GOT3 (cell line): Measurements from ENCODE around the gene SH3RF2.
"Not testable (repeated sequence)": the region's sequence is repeated elsewhere in the genome, so short reads cannot be mapped to it uniquely, and the experiment has no call there.

ENCODE experiments used
- DNase-seq: peaks from one replicate; lab custom pipeline; 2025; ENCODE audit warnings: mixed read lengths; lab: John Stamatoyannopoulos, UW

Gene SH3RF2

DNA sequence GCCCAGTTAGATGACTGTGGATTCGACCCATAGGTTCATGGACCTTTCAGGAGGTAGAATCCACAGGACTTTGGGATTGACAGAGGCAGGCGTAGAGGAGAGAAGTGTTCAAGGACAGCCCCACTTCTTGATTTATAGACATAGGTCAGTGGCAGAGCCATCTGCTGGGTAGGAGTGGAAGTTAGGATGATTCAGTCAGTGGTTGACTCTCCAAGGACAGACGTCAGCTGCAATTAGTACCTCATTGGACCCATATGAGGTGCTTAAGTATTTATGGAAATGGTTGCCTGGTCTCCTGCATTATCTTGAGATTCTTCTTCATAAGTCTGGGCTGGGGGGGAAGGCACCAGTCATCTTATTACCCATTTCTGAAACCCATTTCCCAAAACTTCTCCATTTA is 70.9 kb downstream of the SH3RF2 start:
- no peak for DNase-seq

GRCh38 chr5:146007989-146008388 is 71.6 kb downstream of the SH3RF2 start:
- no peak for DNase-seq

DNA sequence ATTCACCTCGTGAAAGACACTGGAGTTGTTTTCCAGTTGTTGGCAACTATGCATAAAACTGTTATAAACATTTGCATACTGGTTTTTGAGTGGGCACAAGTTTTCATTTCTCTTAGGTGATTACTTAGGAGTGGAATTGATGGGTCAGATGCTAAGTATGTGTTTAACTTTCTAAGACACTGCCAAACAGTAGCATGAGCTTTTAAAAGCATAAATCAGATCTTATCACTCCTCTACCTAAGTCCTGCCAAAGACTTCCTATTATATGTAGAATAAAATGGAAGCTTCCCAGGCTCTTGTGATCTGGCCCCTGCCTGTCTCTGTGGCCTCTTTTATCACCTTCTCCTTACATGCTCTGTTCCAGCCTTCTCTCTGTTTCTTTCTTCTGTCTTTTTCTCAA is 72.6 kb downstream of the SH3RF2 start:
- DNase-seq: no peak

DNA sequence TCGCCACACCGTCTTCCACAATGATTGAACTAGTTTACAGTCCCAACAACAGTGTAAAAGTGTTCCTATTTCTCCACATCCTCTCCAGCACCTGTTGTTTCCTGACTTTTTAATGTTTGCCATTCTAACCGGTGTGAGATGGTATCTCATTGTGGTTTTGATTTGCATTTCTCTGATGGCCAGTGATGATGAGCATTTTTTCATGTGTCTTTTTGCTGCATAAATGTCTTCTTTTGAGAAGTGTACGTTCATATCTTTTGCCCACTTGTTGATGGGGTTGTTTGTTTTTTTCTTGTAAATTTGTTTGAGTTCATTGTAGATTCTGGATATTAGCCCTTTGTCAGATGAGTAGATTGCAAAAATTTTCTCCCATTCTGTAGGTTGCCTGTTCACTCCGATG is 74.1 kb downstream of the SH3RF2 start:
- DNase-seq: not testable (repeated sequence)

DNA sequence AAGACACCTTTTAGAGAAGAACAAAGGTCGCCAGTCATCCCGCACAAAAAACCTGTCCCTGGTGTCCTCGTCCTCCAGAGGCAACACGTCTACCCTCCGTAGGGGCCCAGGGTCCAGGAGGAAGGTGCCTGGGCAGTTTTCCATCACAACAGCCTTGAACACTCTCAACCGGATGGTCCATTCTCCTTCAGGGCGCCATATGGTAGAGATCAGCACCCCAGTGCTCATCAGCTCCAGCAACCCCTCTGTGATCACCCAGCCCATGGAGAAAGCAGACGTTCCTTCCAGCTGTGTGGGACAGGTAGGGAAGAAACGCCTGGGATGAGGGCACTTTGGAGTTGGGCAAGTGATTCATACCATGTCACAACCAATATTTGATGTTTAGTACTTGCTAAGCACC is 77.4 kb downstream of the SH3RF2 start:
- no peak for DNase-seq

DNA sequence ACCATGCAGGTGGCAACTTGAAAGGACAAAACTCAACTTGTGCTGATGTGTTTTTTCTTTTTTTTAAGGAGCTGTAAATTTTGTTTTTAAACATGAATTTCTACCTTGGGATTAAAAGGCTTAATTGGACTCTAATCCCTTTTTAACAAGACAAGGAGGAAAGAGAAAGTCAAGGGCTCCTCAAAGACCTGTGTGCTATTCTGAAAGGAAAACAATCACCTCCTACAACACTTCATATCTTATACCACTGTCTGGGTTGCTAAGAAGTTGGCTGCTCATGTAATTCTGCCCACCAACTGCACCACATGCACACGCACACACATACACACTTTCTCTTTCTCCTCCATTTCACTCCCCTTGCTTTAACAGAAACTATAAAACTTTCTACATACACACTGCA is 78.6 kb downstream of the SH3RF2 start:
- no peak for DNase-seq

DNA sequence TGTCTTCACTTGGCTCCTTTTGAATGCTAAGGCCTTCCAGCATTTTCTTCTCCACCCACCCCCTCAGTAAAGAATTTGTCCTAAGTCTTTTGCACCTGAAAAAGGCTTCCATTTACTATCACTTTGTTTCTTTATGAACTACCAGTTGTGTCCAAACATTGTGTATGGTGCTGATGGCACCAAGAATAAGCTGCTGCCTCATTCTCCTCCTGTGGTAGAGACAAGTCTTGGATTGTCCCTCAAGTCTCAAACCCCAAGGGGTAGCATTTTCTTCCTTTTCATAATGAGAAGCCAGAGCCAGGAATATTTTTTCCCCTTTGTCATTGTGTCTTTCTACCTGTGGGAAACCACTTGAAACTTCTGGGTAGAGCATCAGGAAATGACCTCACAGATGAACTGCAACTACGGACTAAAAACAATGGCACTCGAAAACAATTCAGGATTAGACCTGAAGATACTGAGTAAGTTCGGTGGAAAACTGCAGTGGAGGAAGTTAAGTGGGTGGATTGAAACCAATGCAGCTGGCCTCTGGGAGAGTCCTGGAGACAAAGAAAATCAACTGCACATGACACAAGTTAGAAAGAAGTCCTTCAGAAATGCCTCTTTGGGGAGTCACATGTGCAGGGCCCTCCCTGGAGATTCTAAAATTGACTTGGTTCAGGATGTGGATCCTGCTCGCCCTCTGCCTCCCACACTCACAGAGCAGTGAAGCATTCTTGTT is 80.5 kb downstream of the SH3RF2 start:
- no peak for DNase-seq

DNA sequence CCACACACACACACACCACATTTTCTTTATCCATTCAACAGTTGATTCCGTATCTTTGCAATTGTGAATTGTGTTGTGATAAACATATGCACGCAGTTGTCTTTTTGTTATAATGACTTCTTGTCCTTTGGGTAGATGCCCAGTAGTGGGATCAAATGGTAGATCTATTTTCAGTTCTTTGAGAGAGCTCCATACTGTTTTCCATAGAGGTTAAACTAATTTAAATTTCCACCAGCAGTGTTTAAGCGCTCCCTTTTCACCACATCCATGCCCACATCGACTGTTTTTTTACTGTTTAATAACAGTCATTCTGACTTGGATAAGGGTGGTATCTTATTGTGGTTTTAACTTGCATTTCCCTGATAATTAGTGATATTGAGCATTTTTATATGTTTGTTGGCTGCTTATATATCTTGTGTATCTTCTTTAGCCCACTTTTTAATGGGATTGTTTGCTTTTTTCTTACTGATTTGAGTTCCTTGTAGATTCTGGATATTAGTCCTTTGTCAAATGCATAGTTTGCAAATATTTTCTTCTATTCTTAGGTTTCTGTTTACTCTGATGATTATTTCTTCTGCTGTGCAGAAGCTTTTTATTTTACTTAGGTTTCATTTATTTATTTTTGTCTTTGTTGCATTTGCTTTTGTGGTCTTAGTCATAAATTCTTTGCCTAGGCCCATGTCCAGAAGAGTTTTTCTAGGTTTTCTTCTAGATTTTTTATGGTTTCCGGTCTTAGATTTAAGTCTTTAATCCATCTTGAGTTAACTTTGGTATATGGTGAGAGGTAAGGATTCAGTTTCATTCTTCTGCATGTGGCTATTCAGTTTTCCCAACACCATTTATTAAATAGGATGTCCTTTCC is 82.4 kb downstream of the SH3RF2 start:
- DNase-seq: no peak

DNA sequence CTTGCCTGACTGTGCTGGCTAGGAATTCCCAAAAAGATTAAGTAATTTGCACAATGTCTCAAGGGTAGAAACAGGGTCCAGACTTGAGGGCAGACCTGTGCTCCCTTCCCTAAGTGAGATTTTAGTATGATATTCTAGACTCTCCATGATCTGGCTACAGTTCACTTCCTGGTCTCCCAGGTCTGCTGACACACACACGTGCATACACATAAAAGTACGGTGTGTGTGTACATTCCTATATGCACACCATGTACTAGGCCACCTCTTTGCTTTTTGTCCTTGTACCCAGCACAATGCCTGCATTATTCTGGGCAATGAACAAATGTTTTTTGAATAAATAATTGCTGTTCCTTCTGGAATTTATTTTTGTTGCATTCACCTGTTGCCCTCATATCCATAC is 83.7 kb downstream of the SH3RF2 start:
- no peak for DNase-seq

GRCh38 chr5:146024034-146024433 is 87.7 kb downstream of the SH3RF2 start:
- DNase-seq: no peak

DNA sequence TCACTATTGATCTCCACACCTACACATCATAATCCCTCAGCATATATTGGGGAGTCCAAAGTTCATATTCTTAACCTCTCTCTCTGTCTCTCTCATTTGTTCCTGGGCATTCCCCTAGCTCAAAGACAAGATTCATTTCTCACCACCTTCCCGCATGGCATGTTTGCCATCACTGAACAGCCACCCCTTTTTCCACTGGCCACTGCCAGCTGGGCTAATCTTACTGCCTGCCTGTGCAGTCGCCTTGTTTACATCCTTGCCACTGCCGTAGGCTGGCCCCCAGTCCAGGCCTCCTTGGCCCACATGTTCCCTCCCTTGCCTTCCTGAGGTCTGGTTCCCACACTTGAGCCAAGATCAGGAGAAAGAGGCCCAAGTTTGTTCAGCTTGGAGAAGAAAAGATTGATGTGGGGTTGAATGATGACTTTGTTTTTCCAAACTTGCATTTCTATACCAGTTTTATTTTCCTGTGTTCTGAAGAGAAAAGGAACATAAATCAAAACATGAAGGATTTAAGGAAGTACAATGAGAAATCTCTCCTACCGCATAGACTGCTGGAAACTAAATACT is 88.8 kb downstream of the SH3RF2 start:
- DNase-seq: no peak

DNA sequence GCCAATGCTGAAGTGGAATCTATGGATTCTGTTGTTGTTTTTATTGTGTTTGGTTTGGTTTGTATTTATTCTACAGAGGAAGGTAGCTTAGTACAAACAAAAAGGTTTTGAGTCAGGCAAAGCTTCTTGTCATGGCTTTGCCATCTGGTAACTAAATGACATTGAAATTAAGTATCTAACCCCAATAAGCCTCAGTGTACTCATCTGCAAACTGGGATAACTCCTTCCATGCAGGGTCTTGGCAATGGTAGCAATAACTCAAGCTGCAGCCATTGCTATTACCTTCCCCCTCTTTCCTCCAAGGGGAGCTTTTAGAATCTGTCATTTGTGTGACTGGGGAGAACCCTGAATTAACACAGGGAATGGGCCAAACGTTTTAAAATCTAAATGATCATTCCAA is 89.3 kb downstream of the SH3RF2 start:
- DNase-seq: no peak

- DNase-seq: no peak
Observed at GRCh38 chr5:146026307-146027010, 90.1 kb downstream of the SH3RF2 start.

- no peak for DNase-seq
Observed at GRCh38 chr5:146027751-146028150, 91.4 kb downstream of the SH3RF2 start.

DNA sequence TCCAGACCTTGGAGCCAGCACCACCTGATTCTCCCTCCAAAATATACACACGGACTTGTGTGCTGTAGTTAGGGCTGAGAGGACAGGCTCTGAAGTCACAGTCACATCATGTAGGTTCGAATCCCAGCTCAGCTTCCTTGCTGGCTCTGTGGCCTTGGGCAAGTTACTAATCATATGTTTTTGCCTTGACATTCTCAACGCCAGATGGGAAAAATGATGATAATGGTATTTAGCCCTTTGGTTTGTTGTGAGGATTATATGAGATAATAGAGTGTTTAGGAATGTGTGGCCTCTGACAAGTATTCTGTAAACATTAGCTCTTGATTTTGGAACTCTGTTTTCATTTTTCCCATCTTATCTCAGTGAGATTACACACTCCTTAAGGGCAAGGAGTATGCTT is 96.5 kb downstream of the SH3RF2 start:
- DNase-seq: no peak

GRCh38 chr5:146034127-146034526 is 97.7 kb downstream of the SH3RF2 start:
- no peak for DNase-seq

- DNase-seq: no peak
Observed at GRCh38 chr5:146034605-146035004, 98.2 kb downstream of the SH3RF2 start.

DNA sequence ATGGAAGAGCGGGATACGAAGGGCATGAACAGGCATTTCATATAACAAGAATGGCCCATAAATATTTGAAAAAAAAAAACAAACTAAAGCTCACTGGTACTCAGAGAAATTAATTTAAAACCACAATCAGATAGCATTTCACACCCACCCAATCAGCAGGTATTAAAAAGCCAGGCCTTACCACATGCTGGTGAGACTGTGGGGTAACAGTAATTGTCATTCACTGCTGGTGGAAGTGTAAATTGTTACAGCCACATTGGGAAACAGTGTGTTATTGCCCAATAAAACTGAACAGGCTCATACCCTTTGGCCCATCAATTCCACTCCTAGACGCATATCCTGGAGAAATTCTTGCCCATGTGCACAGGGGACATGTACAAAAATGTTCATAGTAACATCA is 103.0 kb downstream of the SH3RF2 start:
- no peak for DNase-seq

GRCh38 chr5:146040527-146040926 is 104.1 kb downstream of the SH3RF2 start:
- no peak for DNase-seq

GRCh38 chr5:146041180-146041789 is 104.9 kb downstream of the SH3RF2 start:
- no peak for DNase-seq

GRCh38 chr5:146042628-146043279 is 106.4 kb downstream of the SH3RF2 start:
- no peak for DNase-seq

- DNase-seq: no peak
Observed at GRCh38 chr5:146043722-146044121, 107.3 kb downstream of the SH3RF2 start.
